Naive thymus-derived CD4-positive, alpha-beta T cell (primary cell): Measurements from ENCODE around the gene CCDC87. TPM values are rescaled to one million over a fixed set of nuclear protein-coding genes. Genes with fewer than 3 reads are reported as not detected.
"Not testable (repeated sequence)": the region's sequence is repeated elsewhere in the genome, so short reads cannot be mapped to it uniquely, and the experiment has no call there.

Experiments
- ATAC-seq: fragments of 150-1000 bp; cut with Tn5 transposase; 2 replicates; pipeline ENCODE4 v1.10.0; 2021; ENCODE audit warnings: mild to moderate bottlenecking, moderate library complexity
- CTCF ChIA-PET: fragments of 350-600 bp; sonication (Branson Sonifier 250); formaldehyde crosslinking; loops from one replicate; lab custom pipeline; 2021; ENCODE audit warnings: antibody characterized with exemption; lab: Charles Lee
- POLR2A ChIA-PET: fragments of 350-600 bp; sonication (Branson Sonifier 250); formaldehyde crosslinking; loops from one replicate; lab custom pipeline; 2021; ENCODE audit warnings: antibody characterized with exemption, inconsistent platforms; lab: Charles Lee
- DNase-seq, 9 donors: peaks; one replicate each; pipeline versions ENCODE4 v3.0.0 to v3.0.0-alpha.2; 2020 to 2022; ENCODE audit warnings: mixed read lengths in 1 of 9
- H3K27ac ChIP-seq: one replicate; pipeline ENCODE4 v1.7.0; 2013; ENCODE audit warnings: mild to moderate bottlenecking, low read depth, low read length, moderate library complexity
- H3K27me3 ChIP-seq, 2 donors: one replicate each; pipeline ENCODE4 v1.7.0; 2013; ENCODE audit warnings: low read length in 2 of 2, mild to moderate bottlenecking in 2 of 2, moderate library complexity in 2 of 2; ENCODE audit not compliant: control insufficient read depth in 2 of 2, insufficient read depth in 2 of 2
- H3K36me3 ChIP-seq, 3 experiments: 1 replicate in 2 of 3; 2 replicates in 1 of 3; pipeline ENCODE4 v1.7.0; 2013; ENCODE audit warnings: low read length in 3 of 3, mild to moderate bottlenecking in 3 of 3, moderate library complexity in 1 of 3; ENCODE audit not compliant: insufficient read depth in 3 of 3, control insufficient read depth in 2 of 3
- H3K4me1 ChIP-seq, 2 donors: one replicate each; pipeline ENCODE4 v1.7.0; 2013; ENCODE audit warnings: low read length in 2 of 2, mild to moderate bottlenecking in 2 of 2, moderate library complexity in 1 of 2; ENCODE audit not compliant: control insufficient read depth in 2 of 2, insufficient read depth in 2 of 2
- H3K4me3 ChIP-seq: 2 replicates; pipeline ENCODE4 v1.7.0; 2013; ENCODE audit warnings: mild to moderate bottlenecking, low read length
- H3K9me3 ChIP-seq, 3 experiments: 1 replicate in 2 of 3; 2 replicates in 1 of 3; pipeline ENCODE4 v1.7.0; 2013; ENCODE audit warnings: low read length in 3 of 3; ENCODE audit not compliant: control insufficient read depth in 2 of 3
- H3K27ac Mint-ChIP-seq, 9 donors: one replicate each; pipeline ENCODE4 v1.8.0; 2020 to 2022; ENCODE audit warnings: mixed read lengths in 9 of 9, mild to moderate bottlenecking in 8 of 9, moderate library complexity in 5 of 9, inconsistent platforms in 2 of 9
- H3K27me3 Mint-ChIP-seq, 5 donors: one replicate each; pipeline ENCODE4 v1.8.0; 2021 to 2022; ENCODE audit warnings: mixed read lengths in 5 of 5, mild to moderate bottlenecking in 1 of 5
- H3K36me3 Mint-ChIP-seq, 5 donors: one replicate each; pipeline ENCODE4 v1.8.0; 2020 to 2022; ENCODE audit warnings: mixed read lengths in 5 of 5, mild to moderate bottlenecking in 3 of 5, inconsistent platforms in 1 of 5
- H3K4me1 Mint-ChIP-seq, 7 donors: one replicate each; pipeline ENCODE4 v1.8.0; 2020 to 2022; ENCODE audit warnings: mixed read lengths in 7 of 7, mild to moderate bottlenecking in 3 of 7, inconsistent platforms in 1 of 7
- H3K4me3 Mint-ChIP-seq, 10 donors: one replicate each; pipeline ENCODE4 v1.8.0; 2020 to 2022; ENCODE audit warnings: mild to moderate bottlenecking in 10 of 10, mixed read lengths in 10 of 10, moderate library complexity in 6 of 10, inconsistent platforms in 2 of 10
- H3K9me3 Mint-ChIP-seq, 11 donors: one replicate each; pipeline ENCODE4 v1.8.0; 2020 to 2022; ENCODE audit warnings: mixed read lengths in 11 of 11, mild to moderate bottlenecking in 4 of 11, inconsistent platforms in 1 of 11, moderate library complexity in 1 of 11
- intact Hi-C, 2 donors: fragments of 100-400 bp; cut with micrococcal nuclease; formaldehyde crosslinking; loops; one replicate each; pipeline ENCODE4 v1.15.1; 2023
- polyA plus RNA-seq, 2 donors: library from polyadenylated mRNA; unstranded; fragments of 300-500 nt; fragmentation: Illumina TruSeq; gene quantifications; one replicate each; pipeline ENCODE4 v1.2.3, GENCODE V29; 2021
- total RNA-seq, 6 experiments: library from RNA in 5 of 6; stranded (reverse) in 5 of 6; gene quantifications; 1 replicate in 5 of 6; 2 replicates in 1 of 6; pipeline ENCODE4 v1.2.3 and lab custom pipeline; 2021 to 2026

The CCDC87 gene
- total and polyA plus RNA-seq, 7 experiments from 2014 or later, result 0.11 to 1.2 (median 0.60) TPM; not detected in 3

- intact Hi-C loops, result loop anchor here in 1 of 2 donors (5.0 kb wide), 1 partner anchor 75 kb away; the partner anchor contains the start of gene PELI3
- POLR2A ChIA-PET, result no interaction called here
- Mint-ChIP-seq H3K27ac (peak overlapping the region in 8 of 9 donors; percentile 30 to 90 (median 62)), H3K4me1 (peaks cover 13 to 46% (median 33%) of the 10 kb centered on the region in 7 donors), H3K9me3 (peaks cover 0 to 1% (median 0%) of the 10 kb centered on the region in 11 donors), H3K36me3 (peaks cover 0 to 23% (median 11%) of the 10 kb centered on the region in 5 donors), H3K27me3 (no peaks in the 10 kb centered on the region), H3K4me3 (peak overlapping the region in 7 of 10 donors; percentile 0 to 86 (median 76))
- H3K4me3 ChIP-seq, result no peak overlapping the region
- ATAC-seq (no peak), DNase-seq (no peak)
- CTCF ChIA-PET, result interaction anchor here (0.7 kb wide), 1 partner anchor 38 kb away, joined by 4 read pairs; no protein-coding TSS in a partner anchor
- H3K27ac ChIP-seq, result no peak overlapping the region
- peaks cover 0 to 47% (median 12%) of the 10 kb centered on the region in 3 experiments for H3K36me3 ChIP-seq
- no peaks in the 10 kb centered on the region for H3K9me3 ChIP-seq
- H3K27me3 ChIP-seq, result no peaks in the 10 kb centered on the region
- H3K4me1 ChIP-seq, result peaks cover 19 to 21% of the 10 kb centered on the region in 2 donors
These were observed 51.0 kb downstream of the CCDC87 start for GRCh38 chr11:66541892-66542291.

- intact Hi-C loops, result loop anchor here in 1 of 2 donors (5.0 kb wide), 1 partner anchor 73 kb away; the partner anchor contains the start of gene PELI3
- Mint-ChIP-seq H3K27ac (peak overlapping the region in 1 of 9 donors; percentile 46), H3K4me1 (peaks cover 13 to 45% (median 36%) of the 10 kb centered on the region in 7 donors), H3K36me3 (peaks cover 4 to 28% (median 15%) of the 10 kb centered on the region in 5 donors)
- ATAC-seq, DNase-seq, H3K4me3 Mint-ChIP-seq, H3K4me3 ChIP-seq, H3K9me3 Mint-ChIP-seq, POLR2A ChIA-PET, H3K9me3 ChIP-seq, H3K27me3 Mint-ChIP-seq, H3K27ac ChIP-seq, H3K27me3 ChIP-seq: not testable (repeated sequence)
- CTCF ChIA-PET, result interaction anchor here (0.6 kb wide), 1 partner anchor 740 kb away, joined by 3 read pairs; no protein-coding TSS in a partner anchor
- H3K36me3 ChIP-seq, result peaks cover 0 to 52% (median 12%) of the 10 kb centered on the region in 3 experiments
- peaks cover 15 to 21% of the 10 kb centered on the region in 2 donors for H3K4me1 ChIP-seq
These were observed 52.3 kb downstream of the CCDC87 start for GRCh38 chr11:66540598-66540997.

Other genes with a start within 250 kb of the CCDC87 start
- 10 to 100 TPM; 35.9 to 50.8 (median 48.4) TPM for gene BRMS1, start 248.0 kb downstream of the CCDC87 start, total RNA-seq
- gene BRMS1, start 248.0 kb downstream of the CCDC87 start, polyA plus RNA-seq, result 10 to 100 TPM; 56.7 to 73.5 TPM
- gene B4GAT1, start 245.4 kb downstream of the CCDC87 start, total RNA-seq, result 10 to 100 TPM in 2 of 5 experiments, 1 to 10 TPM in 3; 2.2 to 11.8 (median 7.6) TPM
- gene B4GAT1, start 245.4 kb downstream of the CCDC87 start, polyA plus RNA-seq, result 10 to 100 TPM; 13.5 to 18.2 TPM
- 10 to 100 TPM in 3 of 5 experiments, 1 to 10 TPM in 2; 6.0 to 18.9 (median 12.0) TPM for gene SLC29A2, start 221.3 kb downstream of the CCDC87 start, total RNA-seq
- 1 to 10 TPM; 2.7 to 6.2 TPM for gene SLC29A2, start 221.3 kb downstream of the CCDC87 start, polyA plus RNA-seq
- under 1 TPM in 1 of 5 experiments, not detected in 4; 0.53 TPM for gene NPAS4, start 172.0 kb downstream of the CCDC87 start, total RNA-seq
- gene NPAS4, start 172.0 kb downstream of the CCDC87 start, polyA plus RNA-seq, result not detected
- gene MRPL11, start 154.2 kb downstream of the CCDC87 start, total RNA-seq, result 10 to 100 TPM; 23.5 to 64.1 (median 24.0) TPM
- 10 to 100 TPM; 83.2 to 89.3 TPM for gene MRPL11, start 154.2 kb downstream of the CCDC87 start, polyA plus RNA-seq
- gene PELI3, start 126.2 kb downstream of the CCDC87 start, total RNA-seq, result 10 to 100 TPM; 10.6 to 27.3 (median 18.6) TPM
- gene PELI3, start 126.2 kb downstream of the CCDC87 start, polyA plus RNA-seq, result 1 to 10 TPM; 5.2 to 8.4 TPM
- gene DPP3, start 112.6 kb downstream of the CCDC87 start, total RNA-seq, result 10 to 100 TPM; 15.8 to 75.7 (median 19.4) TPM
- gene DPP3, start 112.6 kb downstream of the CCDC87 start, polyA plus RNA-seq, result 10 to 100 TPM; 18.6 to 22.2 TPM
- gene BBS1, start 82.4 kb downstream of the CCDC87 start, total RNA-seq, result 10 to 100 TPM; 16.9 to 38.2 (median 23.6) TPM
- 10 to 100 TPM in 1 of 2 donors, 1 to 10 TPM in 1; 9.6 to 13.9 TPM for gene BBS1, start 82.4 kb downstream of the CCDC87 start, polyA plus RNA-seq
- 10 to 100 TPM; 14.5 to 24.5 (median 19.2) TPM for gene ZDHHC24, start 47.0 kb downstream of the CCDC87 start, total RNA-seq
- 10 to 100 TPM in 1 of 2 donors, 1 to 10 TPM in 1; 7.8 to 11.8 TPM for gene ZDHHC24, start 47.0 kb downstream of the CCDC87 start, polyA plus RNA-seq
- gene ACTN3, start 46.2 kb downstream of the CCDC87 start, total RNA-seq, result under 1 TPM in 1 of 5 experiments, not detected in 4; 0.32 TPM
- gene ACTN3, start 46.2 kb downstream of the CCDC87 start, polyA plus RNA-seq, result not detected
- gene CTSF, start 24.5 kb downstream of the CCDC87 start, total RNA-seq, result 10 to 100 TPM in 4 of 5 experiments, 1 to 10 TPM in 1; 2.3 to 49.7 (median 21.1) TPM
- 10 to 100 TPM; 27.3 to 28.8 TPM for gene CTSF, start 24.5 kb downstream of the CCDC87 start, polyA plus RNA-seq
- gene CCS, start 122 bp upstream of the CCDC87 start, total RNA-seq, result 10 to 100 TPM; 32.8 to 63.5 (median 42.5) TPM
- 10 to 100 TPM; 42.4 to 52.3 TPM for gene CCS, start 122 bp upstream of the CCDC87 start, polyA plus RNA-seq
- 100 to 1,000 TPM; 165 to 543 (median 192) TPM for gene RBM14, start 23.6 kb upstream of the CCDC87 start, total RNA-seq
- gene RBM14, start 23.6 kb upstream of the CCDC87 start, polyA plus RNA-seq, result 100 to 1,000 TPM in 1 of 2 donors, 10 to 100 TPM in 1; 76.9 to 107 TPM
- gene RBM4, start 45.6 kb upstream of the CCDC87 start, total RNA-seq, result 100 to 1,000 TPM; 139 to 239 (median 198) TPM
- gene RBM4, start 45.6 kb upstream of the CCDC87 start, polyA plus RNA-seq, result 100 to 1,000 TPM; 266 to 284 TPM
- 10 to 100 TPM in 4 of 5 experiments, 1 to 10 TPM in 1; 9.8 to 27.2 (median 19.7) TPM for gene RBM4B, start 84.8 kb upstream of the CCDC87 start, total RNA-seq
- 10 to 100 TPM; 12.3 to 23.3 TPM for gene RBM4B, start 84.8 kb upstream of the CCDC87 start, polyA plus RNA-seq
- under 1 TPM in 3 of 5 experiments, not detected in 2; 0.02 to 0.98 (median 0.03) TPM for gene SPTBN2, start 136.2 kb upstream of the CCDC87 start, total RNA-seq
- gene SPTBN2, start 136.2 kb upstream of the CCDC87 start, polyA plus RNA-seq, result under 1 TPM in 1 of 2 donors, not detected in 1; 0.22 TPM